HG02588 (cell line): ENCODE measurements around the gene YY1.

Source experiments
- ATAC-seq: cut with Tn5 transposase; IDR thresholded peaks from one replicate; pipeline ENCODE4 v1.9.1; 2021; ENCODE audit warnings: mild to moderate bottlenecking, moderate library complexity; ENCODE audit not compliant: unreplicated experiment

The YY1 gene

DNA sequence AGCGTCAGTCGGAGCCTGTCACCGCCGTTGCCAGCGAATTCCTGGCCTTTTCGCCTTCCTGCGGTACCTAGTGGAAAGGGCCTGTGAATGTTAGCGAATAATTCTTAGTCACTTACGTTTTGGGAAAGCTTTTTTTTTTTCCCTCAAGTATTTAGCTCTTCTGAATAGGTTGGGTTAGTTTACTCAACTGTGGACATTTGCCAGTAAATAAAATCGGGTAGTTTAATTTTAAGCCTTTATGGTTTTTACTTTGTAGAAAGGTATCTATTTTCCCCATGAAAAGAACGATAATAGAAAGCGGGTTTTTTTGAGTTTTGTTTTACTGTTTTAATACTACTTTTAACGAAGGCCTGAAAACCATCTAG lies 1.7 kb downstream of the YY1 start:
- ATAC-seq: no peak

DNA sequence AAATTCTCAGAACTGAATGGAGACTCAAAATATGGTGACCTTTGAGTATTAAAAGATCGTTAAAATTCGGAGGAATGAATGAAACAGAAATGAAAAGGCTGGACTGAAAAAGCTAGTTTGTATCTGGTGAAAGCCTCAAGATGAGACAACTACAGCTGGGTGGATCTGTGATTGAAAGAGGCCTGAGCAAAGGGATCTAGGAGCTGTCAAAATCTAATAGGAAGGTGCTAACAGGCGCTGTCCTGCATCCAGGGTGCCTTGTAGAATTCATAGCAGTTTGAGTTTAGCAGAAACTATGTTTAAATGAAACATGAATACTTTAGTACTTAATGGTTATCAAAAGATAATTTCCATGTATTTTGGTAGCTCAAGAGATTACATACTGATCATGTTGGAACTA lies 2.3 kb downstream of the YY1 start:
- ATAC-seq: no peak

DNA sequence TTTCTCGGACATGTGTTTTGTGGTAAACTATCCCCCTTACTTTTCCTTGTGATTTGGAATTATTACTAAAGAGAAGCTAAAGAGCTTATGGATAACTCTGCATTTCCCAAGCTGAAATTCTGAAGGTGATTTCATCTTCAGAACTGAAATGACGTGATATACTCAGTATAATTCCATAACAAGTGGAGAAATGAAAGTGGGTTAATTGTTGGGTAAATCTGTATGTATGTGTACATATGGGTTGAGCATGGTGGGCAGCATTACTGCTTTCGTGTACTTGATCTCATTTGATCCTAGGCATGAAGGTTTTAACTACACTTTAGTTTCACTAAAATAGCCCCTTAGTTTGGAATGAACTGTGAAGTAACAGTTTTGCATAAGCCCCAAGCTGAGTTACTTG lies 4.1 kb downstream of the YY1 start:
- ATAC-seq: no peak

DNA sequence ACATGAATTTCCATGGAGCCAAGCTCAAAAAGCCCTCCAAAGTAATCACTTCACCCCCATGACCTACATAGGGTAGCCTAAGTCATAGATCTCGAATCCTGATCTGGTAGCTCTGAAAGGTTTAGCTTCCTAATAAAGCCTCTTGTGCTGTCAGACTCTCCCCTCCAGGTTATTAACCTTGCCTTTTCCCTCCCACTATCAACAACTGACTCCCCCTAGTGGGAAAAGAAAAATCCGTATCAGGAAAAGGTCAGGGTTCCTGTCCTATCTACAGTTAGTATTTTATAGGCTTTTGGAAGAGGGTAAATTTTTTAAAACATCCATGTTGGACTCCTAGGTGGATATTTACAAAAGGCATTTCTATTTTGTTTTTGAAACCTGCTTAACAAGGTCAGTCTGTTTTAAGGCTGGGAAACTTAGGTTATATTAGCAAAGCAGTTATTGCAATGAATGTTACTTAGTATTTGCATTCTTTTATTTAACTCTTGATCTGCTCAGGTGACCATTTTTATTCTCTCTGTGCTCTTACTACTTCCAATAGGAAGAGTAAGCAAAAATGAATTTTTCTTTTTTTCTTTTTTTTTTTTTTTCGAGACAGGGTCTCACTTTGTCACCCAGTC lies 8.0 kb downstream of the YY1 start:
- no peak for ATAC-seq

DNA sequence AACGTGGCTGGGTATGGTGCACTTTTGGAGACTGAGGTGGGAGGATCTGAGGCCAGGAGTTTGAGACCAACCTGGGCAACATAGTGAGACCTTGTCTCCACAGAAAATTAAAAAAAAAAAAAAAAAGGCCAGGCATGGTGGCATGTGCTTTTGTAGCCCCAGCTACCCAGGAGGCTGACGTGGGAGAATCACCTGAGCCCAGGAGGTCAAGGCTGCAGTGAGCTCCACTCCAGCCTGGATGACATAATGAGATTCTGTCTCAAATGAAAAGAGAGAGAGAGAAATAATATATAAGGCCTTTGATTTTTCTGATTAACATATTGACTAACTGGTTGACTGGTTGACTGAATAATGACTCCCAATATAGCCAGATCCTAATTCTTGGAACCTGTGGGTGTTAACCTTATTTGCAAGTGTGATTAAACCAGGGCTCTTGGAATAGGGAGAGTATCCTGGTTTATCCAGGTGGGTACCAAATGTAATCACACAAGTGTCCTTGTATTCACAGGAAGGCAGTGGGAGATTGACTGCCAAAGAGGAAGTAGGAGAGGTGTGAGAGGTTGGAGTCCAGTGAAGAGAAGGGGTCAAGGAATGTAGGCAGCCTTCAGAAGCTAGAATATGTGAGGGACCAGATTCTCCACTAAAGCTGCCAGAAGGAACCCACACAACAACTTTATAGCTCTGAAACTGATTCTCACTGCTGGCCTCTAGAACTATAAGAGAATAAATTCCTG lies 12.0 kb downstream of the YY1 start:
- no peak for ATAC-seq

DNA sequence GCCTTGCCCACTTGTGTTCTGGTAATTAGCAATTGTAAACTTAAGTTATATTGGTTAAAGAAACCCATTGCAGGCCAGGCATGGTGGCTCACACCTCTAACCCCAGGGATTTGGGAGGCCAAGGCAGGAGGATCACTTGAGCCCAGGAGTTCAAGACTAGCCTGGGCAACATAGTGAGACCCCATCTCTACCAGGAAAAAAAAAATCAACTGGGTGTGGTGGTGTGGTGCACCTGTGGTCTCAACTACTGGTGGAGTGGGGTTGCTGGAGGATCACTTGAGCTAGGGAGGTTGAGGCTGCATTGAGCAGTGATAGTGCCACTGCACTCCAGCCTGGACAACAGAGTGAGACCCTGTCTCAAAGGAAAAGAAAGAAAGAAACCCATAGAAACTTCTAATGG lies 13.7 kb downstream of the YY1 start:
- ATAC-seq: no peak

DNA sequence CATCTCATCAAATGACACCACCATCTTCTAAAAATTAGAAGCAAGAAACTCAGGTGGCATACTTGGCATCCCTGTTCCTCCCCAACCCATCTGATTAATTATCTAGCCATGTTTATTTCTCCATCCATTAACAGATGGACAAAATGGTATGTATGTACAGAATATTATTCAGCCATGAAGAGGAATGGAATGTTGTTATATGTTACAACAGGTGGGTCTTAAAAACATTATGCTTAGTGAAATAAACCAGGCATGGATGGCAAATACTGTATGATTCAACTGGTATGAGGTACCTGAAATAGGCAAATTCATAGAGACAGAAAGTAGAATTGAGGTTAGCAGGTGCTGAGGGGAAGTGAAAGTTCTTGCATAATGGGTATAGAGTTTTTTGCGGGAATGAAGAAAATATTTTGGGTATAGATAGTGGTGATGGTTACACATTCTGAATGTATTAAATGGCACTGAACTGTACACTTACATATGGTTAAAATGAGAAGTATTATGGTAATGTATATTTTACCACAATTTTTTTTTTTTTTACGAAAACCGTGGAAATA lies 17.5 kb downstream of the YY1 start:
- no peak for ATAC-seq

DNA sequence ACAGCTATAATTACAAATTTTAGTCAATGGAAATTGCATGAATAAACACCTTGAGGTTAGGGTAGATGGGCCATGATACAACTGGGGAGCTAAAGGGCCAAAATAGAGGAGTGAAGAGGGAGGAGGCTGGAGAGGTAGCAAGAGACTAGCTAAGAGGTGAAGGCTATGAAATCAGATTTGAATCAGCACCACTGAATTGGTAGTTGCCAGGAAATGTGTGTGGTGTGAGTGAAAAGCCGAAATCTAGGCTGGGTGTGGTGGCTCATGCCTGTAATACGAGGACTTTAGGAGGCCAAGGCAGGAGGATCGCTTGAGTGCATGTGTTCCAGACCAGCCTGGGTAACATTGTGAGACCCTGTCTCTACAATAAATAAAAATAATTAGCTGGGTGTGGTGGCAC lies 22.7 kb downstream of the YY1 start:
- no peak for ATAC-seq

DNA sequence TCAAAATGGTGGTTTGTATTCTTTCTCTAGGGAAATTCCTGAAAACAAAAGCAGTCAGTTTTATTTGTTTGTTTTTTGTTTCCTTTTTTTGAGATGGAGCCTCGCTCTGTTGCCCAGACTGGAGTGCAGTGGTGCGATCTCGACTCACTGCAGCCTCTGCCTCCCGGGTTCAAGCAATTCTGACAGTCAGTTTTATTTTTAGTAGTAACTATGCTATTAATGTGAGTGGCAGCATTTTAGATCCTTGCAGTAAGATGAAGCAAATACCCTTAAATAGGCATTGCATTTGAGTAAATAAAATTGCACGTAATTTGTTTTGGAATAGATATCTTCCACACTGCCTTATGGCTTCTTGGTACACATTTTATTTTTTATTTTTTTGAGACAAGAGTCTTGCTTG lies 23.6 kb downstream of the YY1 start:
- no peak for ATAC-seq

DNA sequence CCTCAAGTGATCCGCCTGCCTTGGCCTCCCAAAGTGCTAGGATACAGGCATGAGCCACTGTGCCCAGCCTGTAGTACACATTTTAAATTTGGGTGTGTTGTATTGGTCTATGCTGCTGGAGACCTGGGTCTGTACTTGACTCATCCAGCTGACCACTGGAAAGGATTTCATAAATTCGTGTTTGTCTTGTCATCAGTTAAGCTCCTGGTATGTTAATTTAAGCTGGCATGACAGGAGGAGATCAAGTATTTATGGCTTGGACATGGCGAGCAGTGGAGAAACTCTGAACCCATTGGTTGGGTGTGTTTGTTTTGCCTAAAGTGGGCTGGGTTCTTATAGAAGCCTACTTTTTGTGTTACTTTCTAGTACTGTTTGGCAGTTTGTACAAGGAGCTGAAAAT lies 24.2 kb downstream of the YY1 start:
- ATAC-seq: no peak

DNA sequence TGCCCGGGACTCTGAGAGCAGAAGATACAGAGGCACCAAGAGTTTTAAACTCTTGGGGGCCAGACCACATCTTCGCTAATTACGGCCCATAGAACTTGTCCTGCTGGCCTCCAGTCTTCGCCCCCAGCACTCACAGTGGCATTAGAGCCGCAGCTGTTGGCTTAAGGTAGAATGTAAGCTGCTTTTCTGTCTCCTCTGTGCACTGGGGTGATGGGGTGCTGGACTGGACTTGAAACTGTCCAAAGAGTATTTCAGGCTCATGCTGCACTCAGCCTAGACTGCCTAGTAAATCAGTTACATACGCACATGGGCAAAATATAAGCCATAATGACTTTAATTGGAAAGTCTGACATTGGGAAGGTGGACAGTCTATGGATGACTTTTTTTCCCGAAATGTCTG lies 29.0 kb downstream of the YY1 start:
- ATAC-seq: no peak

DNA sequence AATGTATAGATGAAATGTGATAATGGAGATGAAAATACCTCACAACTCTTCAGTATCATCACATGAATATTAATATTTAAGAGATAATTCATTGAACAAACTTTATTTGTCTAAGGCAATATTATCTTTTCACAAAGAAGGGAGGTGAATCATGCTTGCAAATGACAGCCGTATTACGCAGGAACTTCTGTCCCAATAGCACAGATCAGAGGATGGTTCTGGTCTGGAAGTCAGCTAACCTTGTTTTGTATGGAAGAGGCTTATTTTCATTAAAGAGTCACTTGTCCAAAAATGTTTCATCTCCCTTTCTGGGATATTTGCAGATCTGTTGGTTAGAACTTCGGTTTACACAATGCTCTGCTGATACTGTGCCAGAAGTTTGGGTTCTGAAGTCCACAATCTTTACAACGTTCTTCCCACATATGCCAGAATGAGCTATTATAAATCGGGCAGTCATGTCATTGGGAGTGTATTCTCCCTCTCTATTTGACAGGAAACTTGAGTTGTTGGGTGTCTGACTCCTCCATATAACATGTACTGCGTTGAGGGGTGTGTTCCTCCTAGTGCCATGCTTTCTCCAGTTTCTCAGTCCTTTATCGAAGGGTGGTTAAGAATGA lies 29.8 kb downstream of the YY1 start:
- no peak for ATAC-seq

DNA sequence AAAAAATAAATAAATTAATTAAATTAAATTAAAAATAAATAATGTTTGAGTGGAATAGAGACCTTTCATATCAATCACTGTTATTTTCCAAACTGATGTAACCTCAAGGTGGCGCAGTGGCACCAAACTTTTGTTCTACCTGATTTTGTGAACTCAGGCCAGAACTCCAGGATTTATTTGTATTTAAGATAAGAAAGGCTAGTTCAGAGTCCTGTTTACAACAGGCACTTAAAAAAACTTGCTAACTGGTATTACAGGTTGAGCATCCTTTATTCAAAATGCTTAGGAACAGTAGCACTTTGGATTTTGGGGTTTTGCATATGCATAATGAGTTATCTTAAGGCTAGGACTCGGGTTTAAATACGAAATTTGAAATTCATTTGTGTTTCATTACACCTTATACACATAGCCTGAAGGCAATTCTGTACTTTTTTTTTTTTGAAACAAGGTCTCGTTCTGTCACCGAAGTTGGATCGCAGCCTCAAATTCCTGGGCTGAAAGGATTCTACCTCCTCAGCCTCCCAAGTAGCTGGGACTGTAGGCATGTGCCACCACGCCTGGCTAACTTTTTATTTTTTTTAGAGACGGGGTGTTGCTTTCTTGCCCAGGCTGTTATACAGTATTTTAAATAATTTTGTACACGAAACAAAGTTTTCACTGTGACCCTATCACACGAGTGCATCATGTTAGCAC lies 32.4 kb downstream of the YY1 start:
- ATAC-seq: no peak

DNA sequence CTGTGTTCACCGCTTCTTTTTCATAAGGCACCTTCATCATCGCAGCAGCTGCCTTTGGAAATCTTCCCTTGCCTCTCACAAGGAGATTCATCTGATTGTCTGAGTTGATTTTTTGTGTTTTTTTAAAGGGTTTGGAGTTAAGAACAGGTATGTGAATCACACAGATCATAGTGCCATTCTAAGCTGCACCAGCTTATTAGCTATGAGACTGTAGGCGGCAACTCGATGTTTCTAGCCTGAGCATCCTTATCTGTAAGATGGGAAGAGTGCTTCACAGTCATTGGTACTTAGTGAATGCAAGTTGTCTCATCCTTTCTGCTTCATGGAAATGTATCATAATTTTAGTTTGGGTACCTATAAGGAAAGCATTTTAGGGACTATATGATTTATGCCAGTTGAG lies 35.3 kb downstream of the YY1 start:
- no peak for ATAC-seq

DNA sequence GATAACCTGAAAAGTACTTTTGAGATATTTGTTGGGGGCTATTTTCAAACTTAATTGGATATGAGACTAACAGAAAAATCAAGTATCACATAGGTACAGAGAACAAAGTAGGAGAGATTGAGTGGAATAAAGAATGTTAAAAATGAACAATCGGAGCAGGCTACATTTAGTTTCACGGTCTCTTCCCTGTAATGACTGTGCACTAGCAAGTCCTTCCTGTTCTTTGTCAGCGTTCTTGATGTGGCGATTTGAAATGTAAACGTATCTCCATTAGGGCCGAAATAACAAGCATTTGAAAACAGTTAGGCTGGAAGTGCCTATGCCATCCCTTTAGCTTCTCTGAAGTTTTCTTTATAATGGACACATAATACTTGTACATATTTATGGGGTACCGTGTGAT lies 36.3 kb downstream of the YY1 start:
- ATAC-seq: no peak

DNA sequence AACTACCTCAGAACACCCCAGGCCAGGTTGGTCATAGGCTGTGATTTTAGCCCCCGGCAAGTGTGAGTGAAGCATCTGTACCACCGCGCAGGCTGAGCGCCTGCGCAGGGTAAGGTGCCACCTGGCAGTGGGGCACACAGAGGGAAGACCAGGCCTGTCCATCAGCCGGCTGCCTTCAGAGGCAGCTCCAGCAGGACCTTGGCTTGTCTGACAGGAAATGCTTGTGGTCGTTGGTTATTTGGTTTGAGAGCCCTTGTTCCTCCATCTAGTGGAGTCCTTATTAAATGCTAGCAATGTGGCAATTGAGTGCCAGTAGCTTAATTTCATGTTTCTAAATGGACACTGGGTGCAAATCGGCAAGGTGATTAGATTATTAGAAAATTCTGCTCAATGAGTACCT lies 39.8 kb downstream of the YY1 start:
- ATAC-seq: no peak

DNA sequence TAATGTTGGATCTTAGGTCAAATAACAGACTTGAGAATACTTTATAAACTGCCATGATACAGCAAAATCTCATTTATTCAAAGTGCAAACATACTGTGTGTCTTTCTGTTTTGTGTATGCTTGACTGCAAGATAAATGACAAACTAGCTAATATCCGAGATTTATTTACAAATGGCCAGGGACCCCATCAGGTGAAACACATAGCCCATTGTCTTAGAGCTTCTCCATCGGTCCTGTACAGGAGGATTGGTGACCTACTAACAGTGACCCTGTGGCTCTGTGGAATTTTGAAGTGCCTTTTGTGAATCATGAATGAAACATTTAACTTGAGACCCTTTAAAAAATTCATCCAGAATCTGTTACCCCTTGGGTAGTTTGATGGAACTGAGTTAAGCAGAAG lies 40.2 kb downstream of the YY1 start:
- no peak for ATAC-seq

DNA sequence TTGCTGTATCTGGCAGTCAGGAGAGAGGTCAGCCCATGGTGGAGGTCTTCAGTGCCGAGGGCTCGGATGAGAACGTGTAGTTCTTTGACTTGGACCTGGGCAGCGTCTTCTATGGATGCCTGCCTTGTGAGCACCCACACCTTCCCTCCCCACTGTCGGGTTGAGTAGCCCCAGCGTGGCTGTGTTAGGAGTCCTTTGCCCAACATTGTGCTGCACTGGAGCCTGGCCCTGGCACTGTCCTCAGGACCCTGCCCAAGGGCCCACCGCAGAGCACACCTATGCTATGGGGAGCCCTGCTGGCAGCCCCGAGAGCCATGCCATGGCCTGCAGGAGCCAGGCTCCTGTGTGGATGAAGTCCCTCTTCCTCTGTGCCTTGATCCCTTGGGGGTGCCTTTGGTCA lies 40.6 kb downstream of the YY1 start:
- no peak for ATAC-seq

DNA sequence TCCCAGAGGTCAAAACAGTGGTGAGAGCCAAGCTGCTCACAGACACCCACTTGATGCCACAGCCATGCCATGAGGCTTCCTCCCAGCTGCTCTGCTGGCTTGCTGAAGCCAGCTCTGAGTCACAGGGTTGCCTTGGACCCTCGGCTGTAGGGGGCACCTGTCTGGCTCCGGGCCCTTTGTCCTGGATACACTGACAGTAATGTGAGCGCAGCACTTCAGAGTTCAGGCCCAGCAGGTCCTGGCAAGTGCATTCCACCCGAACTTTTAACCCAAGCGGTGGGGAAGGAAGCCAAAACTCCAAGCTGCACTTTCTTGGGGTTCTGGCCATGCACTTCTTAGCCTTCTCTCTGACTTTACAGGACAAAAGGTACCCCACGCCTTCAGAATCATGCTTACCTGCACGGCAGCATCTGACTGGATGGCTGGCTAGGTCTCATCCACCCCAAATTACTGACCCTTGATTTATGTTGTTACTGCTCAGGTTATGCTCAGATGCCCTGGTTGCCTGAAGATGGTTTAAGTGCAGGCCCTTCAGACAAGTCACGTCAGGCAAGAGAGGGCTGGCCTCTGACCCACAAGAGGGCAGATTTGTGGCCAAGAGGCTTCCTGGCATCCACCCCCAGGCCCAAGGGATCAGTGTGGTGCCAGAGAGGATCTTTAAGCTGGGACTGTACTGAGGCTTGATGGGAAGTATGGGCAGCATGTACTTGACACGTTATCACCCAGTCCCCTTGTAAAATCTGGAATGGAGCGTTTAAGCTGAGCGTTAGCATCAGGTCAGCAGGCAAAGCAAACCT lies 42.5 kb downstream of the YY1 start:
- no peak for ATAC-seq

DNA sequence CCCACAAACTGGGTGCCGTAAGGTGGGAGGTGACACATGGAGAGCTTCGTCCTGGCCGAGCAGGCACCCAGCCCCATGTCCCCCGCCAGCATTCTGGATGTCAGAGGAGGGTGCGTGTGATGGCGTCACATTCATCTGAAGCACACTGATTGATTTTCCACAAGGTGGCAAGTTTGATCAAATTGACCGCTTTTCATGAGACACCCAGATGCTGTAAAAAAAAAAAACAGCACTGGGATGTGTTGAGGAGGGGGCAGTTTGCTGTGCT lies 43.1 kb downstream of the YY1 start:
- ATAC-seq: no peak

DNA sequence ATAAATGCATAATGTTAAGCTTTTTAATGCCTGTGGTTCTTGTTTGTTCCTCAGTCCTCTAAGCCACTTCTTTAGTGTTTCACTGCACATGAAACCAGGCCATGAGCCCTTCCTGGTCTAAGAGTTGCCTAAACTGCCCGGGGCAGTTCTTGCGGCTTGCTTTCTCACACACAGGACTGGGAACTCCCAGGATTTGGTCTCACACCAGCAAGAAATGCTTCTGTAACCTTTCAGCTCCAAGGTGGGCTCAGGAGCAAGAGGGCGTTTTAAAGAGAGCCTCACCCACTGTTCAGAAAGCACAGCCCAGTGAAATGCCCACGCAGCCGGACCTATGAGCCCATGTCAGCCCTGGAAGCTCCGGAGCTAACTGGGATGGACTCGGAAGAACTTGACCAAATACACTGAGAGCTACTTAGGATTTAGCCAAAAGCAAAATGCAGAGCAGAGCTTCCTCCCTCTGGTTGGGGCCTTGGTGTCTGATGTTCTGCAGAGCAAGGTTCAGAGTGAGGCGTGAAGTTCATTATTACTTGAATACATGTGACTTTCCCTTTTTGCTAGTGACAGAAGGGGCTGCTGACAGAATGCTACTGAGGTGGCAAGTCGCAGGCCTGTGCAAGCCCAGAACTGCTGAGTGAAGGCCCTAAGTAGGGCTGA lies 43.9 kb downstream of the YY1 start:
- no peak for ATAC-seq
